BLaER1 treated with 17β-estradiol and CSF1 and Interleukin-3, amounts not matched to agents 10 nM and 100 nM (cell line): ENCODE measurements around the gene SLK.

Experiments
- H3K27ac ChIP-seq, 11 experiments: shearing (Covaris generic); formaldehyde crosslinking; 2 replicates each; pipeline ENCODE4 v1.8.1; 2022
- H3K27me3 ChIP-seq, 11 experiments: shearing (Covaris generic); formaldehyde crosslinking; 2 replicates each; pipeline ENCODE4 v1.8.1; 2022
- H3K36me3 ChIP-seq, 11 experiments: shearing (Covaris generic); formaldehyde crosslinking; 2 replicates each; pipeline ENCODE4 v1.8.1; 2022
- H3K4me1 ChIP-seq, 10 experiments: shearing (Covaris generic); formaldehyde crosslinking; 2 replicates each; pipeline ENCODE4 v1.8.1; 2022
- H3K4me2 ChIP-seq, 11 experiments: shearing (Covaris generic); formaldehyde crosslinking; 2 replicates each; pipeline ENCODE4 v1.8.1; 2022
- H3K4me3 ChIP-seq, 10 experiments: shearing (Covaris generic); formaldehyde crosslinking; 2 replicates each; pipeline ENCODE4 v1.8.1; 2022
- H3K9ac ChIP-seq, 11 experiments: shearing (Covaris generic); formaldehyde crosslinking; 2 replicates each; pipeline ENCODE4 v1.8.1; 2022
- H3K9me3 ChIP-seq, 11 experiments: shearing (Covaris generic); formaldehyde crosslinking; replicated peaks in 1 of 11; 2 replicates each; pipeline ENCODE4 v1.8.1; 2022
- H4K20me1 ChIP-seq, 11 experiments: shearing (Covaris generic); formaldehyde crosslinking; 2 replicates each; pipeline ENCODE4 v1.8.1; 2022
- Cebpa-rat ChIP-seq, 11 experiments: shearing (Covaris generic); IDR thresholded peaks; 2 replicates each; pipeline ENCODE4 v1.8.1; 2022

The SLK gene

DNA sequence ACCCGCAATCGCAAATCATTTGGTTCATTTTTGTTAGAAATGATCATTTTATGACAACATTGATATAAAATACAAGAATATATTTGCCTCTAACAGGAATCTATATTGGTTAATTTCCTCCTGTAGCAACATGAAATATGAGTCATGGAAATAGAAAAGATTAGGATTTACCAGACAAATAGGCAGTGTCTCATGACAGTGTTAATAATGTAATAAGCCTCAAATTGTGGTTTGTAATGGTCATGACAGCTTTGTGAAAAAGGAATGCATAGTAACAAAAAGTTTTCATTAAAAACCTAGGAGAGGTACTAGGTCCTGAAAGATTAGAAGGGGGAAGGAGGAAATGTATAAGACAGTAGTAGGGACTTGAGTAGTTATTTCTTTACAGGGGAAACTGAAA is 7.9 kb upstream of the SLK start:
- H3K9me3 ChIP-seq, result peaks cover 0 to 13% (median 7%) of the 10 kb centered on the region in 11 experiments; a peak in 8 of 22 replicates
- no peak overlapping the region for H3K4me2 ChIP-seq
- H3K36me3 ChIP-seq, result no peaks in the 10 kb centered on the region
- no peak for TF ChIP-seq Cebpa-rat (IDR thresholded peaks at IDR 0.05)
- H3K4me3 ChIP-seq, result no peak overlapping the region
- H4K20me1 ChIP-seq, result no peaks in the 10 kb centered on the region
- no peaks in the 10 kb centered on the region for H3K4me1 ChIP-seq
- H3K27ac ChIP-seq, result no peak overlapping the region
- H3K9ac ChIP-seq, result no peak overlapping the region
- H3K27me3 ChIP-seq, result no peaks in the 10 kb centered on the region

GRCh38 chr10:103960103-103960502 is 6.8 kb upstream of the SLK start:
- Histone ChIP-seq H3K4me1 (no peaks in the 10 kb centered on the region), H3K4me2 (no peak overlapping the region), H4K20me1 (no peaks in the 10 kb centered on the region), H3K36me3 (no peaks in the 10 kb centered on the region), H3K27me3 (no peaks in the 10 kb centered on the region), H3K27ac (no peak overlapping the region), H3K9me3 (peaks cover 0 to 5% (median 0%) of the 10 kb centered on the region in 11 experiments; a peak in 1 of 22 replicates), H3K4me3 (no peak overlapping the region), H3K9ac (no peak overlapping the region)
- no peak for TF ChIP-seq Cebpa-rat (IDR thresholded peaks at IDR 0.05)

DNA sequence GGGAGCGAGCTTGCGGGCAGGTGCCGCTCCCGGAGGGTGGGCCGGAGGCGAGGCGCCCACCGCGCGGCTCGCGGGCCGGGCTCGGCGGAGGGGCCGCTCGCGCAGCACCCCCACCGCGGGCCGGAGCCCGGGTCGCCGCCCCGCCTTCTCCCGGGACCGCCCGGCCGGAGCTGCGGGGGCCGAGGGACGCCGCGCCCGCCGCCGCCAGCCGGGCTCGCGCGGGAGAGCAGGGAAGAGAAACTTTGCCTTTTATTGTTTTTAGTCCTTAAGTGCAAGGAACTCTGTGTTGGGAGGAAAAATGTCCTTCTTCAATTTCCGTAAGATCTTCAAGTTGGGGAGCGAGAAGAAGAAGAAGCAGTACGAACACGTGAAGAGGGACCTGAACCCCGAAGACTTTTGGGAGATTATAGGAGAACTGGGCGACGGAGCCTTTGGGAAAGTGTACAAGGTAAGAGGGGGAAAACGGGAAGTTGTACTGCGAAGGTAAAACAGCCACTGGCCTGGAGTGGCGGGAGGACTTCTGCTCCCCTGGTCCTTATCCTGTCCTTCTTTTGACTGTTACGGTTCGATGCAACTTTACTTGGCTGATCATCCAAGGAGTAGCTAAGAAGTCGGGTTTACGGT is 620 bp downstream of the SLK start:
- peak overlapping the region; percentile 94 to 99 (median 98) for H3K9ac ChIP-seq
- H4K20me1 ChIP-seq, result peaks cover 0 to 47% (median 18%) of the 10 kb centered on the region in 11 experiments; a peak in 15 of 22 replicates
- H3K27ac ChIP-seq, result peak overlapping the region; percentile 89 to 99 (median 94)
- H3K4me1 ChIP-seq, result peaks cover 22 to 42% (median 28%) of the 10 kb centered on the region in 10 experiments
- TF ChIP-seq Cebpa-rat (IDR thresholded peaks at IDR 0.05), result no peak
- no peaks in the 10 kb centered on the region for H3K36me3 ChIP-seq
- no peaks in the 10 kb centered on the region for H3K9me3 ChIP-seq
- peak overlapping the region; percentile 72 to 93 (median 90) for H3K4me2 ChIP-seq
- H3K27me3 ChIP-seq, result no peaks in the 10 kb centered on the region
- H3K4me3 ChIP-seq, result peak overlapping the region; percentile 78 to 100 (median 97)

DNA sequence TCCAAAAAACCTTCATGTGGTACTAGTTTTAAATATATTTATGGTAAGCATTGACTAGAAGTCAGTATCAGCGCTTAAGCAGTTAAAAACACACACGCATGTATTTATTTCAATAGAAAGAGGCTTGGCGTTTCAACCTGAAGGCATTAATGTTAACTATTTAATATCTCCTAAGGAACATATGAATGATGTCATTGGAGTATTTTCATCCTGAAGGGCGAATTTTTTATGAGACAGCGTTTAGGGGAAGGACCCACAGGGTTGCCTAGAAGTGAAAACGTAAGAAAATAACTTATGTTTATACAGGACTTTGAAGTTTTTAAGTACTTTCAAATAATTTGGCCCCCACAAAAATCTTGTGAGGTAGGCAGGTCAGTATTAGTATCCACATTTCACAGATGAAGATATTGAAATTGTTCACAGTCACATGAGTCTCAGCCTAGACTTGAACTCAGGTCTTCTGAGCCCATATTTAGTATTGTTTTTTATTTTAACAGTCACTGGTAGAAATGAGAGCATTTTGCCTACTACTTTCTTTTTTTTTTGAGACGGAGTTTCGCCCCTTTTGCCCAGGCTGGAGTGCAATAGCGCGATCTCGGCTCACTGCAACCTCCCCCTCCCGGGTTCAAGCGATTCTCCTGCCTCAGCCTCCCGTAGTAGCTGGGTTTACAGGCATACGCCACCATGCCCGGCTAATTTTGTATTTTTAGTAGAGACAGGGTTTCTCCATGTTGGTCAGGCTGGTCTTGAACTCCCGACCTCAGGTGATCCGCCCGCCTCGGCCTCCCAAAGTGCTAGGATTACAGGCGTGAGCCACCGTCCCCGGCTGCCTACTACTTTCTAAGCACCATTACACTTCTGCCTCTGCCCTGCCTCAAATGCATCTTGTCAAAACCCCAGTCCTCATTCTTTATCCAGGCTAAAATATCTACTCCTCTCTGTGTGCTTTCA is 1.8 kb downstream of the SLK start:
- H3K9me3 ChIP-seq, result peaks cover 0 to 3% (median under 1%) of the 10 kb centered on the region in 11 experiments; a peak in 3 of 22 replicates
- H3K36me3 ChIP-seq, result no peaks in the 10 kb centered on the region
- H3K4me2 ChIP-seq, result peak overlapping the region; percentile 72 to 93 (median 90)
- H3K27me3 ChIP-seq, result no peaks in the 10 kb centered on the region
- H3K27ac ChIP-seq, result peak overlapping the region in 2 of 11 experiments; percentile 90 to 99; a peak in 2 of 22 replicates
- H3K9ac ChIP-seq, result peak overlapping the region; percentile 25 to 99 (median 98); a peak in 21 of 22 replicates
- peaks cover 0 to 59% (median 18%) of the 10 kb centered on the region in 11 experiments; a peak in 15 of 22 replicates for H4K20me1 ChIP-seq
- TF ChIP-seq Cebpa-rat (IDR thresholded peaks at IDR 0.05), result no peak
- peaks cover 22 to 42% (median 28%) of the 10 kb centered on the region in 10 experiments for H3K4me1 ChIP-seq
- H3K4me3 ChIP-seq, result peak overlapping the region; percentile 78 to 100 (median 97)

DNA sequence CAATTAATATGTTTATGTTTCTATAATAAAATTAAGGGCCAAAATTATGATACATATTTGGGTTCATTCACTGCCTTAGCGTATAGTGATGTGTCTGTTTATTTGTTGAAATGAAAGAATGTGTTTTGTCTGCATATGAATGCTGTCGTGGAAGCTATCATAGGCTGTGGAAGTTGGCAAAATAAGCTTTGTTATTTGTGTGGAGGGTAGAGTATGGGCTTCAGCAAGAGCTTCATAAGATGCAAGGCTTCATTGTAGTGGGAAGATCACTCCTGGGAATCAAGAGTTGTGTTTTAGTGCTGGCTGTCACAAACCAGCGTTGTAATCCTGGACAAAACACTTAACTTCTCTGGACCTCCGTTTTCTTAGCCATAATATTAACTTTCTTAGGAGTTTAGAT is 2.5 kb downstream of the SLK start:
- Histone ChIP-seq H3K4me2 (peak overlapping the region; percentile 72 to 93 (median 90)), H3K27me3 (no peaks in the 10 kb centered on the region), H3K4me1 (peaks cover 22 to 42% (median 28%) of the 10 kb centered on the region in 10 experiments), H4K20me1 (peaks cover 0 to 62% (median 18%) of the 10 kb centered on the region in 11 experiments; a peak in 15 of 22 replicates), H3K9me3 (peaks cover 0 to 7% (median 5%) of the 10 kb centered on the region in 11 experiments; a peak in 8 of 22 replicates), H3K36me3 (peaks cover 0 to 4% (median 0%) of the 10 kb centered on the region in 11 experiments; a peak in 1 of 22 replicates), H3K4me3 (peak overlapping the region; percentile 32 to 100 (median 96); a peak in 17 of 20 replicates), H3K27ac (no peak overlapping the region), H3K9ac (peak overlapping the region in 9 of 11 experiments; percentile 0 to 99 (median 47); a peak in 12 of 22 replicates)
- TF ChIP-seq Cebpa-rat (IDR thresholded peaks at IDR 0.05), result no peak

GRCh38 chr10:103969857-103970627 is 3.1 kb downstream of the SLK start:
- peaks cover 0 to 4% (median 0%) of the 10 kb centered on the region in 11 experiments; a peak in 2 of 22 replicates for H3K36me3 ChIP-seq
- peak overlapping the region; percentile 72 to 93 (median 90) for H3K4me2 ChIP-seq
- H3K9me3 ChIP-seq, result peaks cover 0 to 7% (median 5%) of the 10 kb centered on the region in 11 experiments; a peak in 8 of 22 replicates
- peaks cover 22 to 42% (median 28%) of the 10 kb centered on the region in 10 experiments for H3K4me1 ChIP-seq
- no peak overlapping the region for H3K27ac ChIP-seq
- TF ChIP-seq Cebpa-rat (IDR thresholded peaks at IDR 0.05), result no peak
- H3K9ac ChIP-seq, result peak overlapping the region in 9 of 11 experiments; percentile 0 to 99 (median 47); a peak in 12 of 22 replicates
- H3K27me3 ChIP-seq, result no peaks in the 10 kb centered on the region
- H4K20me1 ChIP-seq, result peaks cover 0 to 66% (median 18%) of the 10 kb centered on the region in 11 experiments; a peak in 15 of 22 replicates
- peak overlapping the region; percentile 32 to 100 (median 96); a peak in 14 of 20 replicates for H3K4me3 ChIP-seq

DNA sequence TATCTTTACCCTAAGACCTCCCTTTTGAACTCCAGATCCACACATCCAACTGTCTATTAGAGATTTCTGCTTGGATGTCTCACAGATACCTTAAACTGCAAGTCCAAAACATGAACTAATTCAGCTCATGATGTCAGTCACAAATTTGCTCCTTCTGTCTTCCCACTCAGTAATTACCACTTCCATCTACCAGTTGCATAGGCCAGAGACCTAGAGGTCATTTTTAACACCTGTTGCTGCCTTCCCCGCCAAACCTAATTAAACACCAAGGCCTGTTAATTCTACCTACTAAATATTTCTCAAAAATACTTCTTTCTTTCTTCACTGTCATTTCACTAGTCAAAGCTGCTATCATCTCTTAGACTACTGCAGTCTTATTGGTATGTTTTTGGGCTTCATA is 8.2 kb downstream of the SLK start:
- H3K36me3 ChIP-seq, result peaks cover 0 to 9% (median 0%) of the 10 kb centered on the region in 11 experiments; a peak in 3 of 22 replicates
- no peak overlapping the region for H3K4me2 ChIP-seq
- no peak overlapping the region for H3K27ac ChIP-seq
- H3K9me3 ChIP-seq, result peaks cover 0 to 11% (median 5%) of the 10 kb centered on the region in 11 experiments; a peak in 8 of 22 replicates
- no peak for TF ChIP-seq Cebpa-rat (IDR thresholded peaks at IDR 0.05)
- no peak overlapping the region for H3K4me3 ChIP-seq
- peaks cover 0 to 92% (median 6%) of the 10 kb centered on the region in 11 experiments; a peak in 10 of 22 replicates for H4K20me1 ChIP-seq
- H3K4me1 ChIP-seq, result peaks cover under 1 to 20% (median 5%) of the 10 kb centered on the region in 10 experiments; a peak in 17 of 20 replicates
- no peak overlapping the region for H3K9ac ChIP-seq
- no peaks in the 10 kb centered on the region for H3K27me3 ChIP-seq

DNA sequence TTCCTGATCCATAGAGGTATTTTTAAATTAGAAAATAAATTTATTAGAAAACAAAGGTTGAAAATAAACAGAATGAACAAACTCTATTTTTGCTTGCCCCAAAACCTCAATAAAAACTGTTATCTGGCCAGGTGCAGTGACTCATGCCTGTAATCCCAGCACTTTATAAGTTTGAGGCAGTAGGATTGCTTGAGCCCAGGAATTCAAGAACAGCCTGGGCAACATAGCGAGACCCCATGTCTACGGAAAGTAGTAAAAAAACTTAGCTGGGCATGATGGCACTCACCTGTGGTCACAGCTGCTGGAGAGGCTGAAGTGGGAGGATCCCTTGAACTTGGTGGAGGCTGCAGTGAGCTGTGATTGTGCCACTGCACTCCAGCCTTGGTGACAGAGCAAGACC is 10.3 kb downstream of the SLK start:
- peaks cover 0 to 9% (median 0%) of the 10 kb centered on the region in 10 experiments; a peak in 1 of 20 replicates for H3K4me1 ChIP-seq
- no peak overlapping the region for H3K9ac ChIP-seq
- H3K27me3 ChIP-seq, result no peaks in the 10 kb centered on the region
- no peak for TF ChIP-seq Cebpa-rat (IDR thresholded peaks at IDR 0.05)
- peaks cover 0 to 91% (median 0%) of the 10 kb centered on the region in 11 experiments; a peak in 9 of 22 replicates for H4K20me1 ChIP-seq
- H3K9me3 ChIP-seq, result peaks cover 0 to 22% (median 16%) of the 10 kb centered on the region in 11 experiments; a peak in 13 of 22 replicates
- H3K4me3 ChIP-seq, result no peak overlapping the region
- H3K27ac ChIP-seq, result no peak overlapping the region
- peaks cover 0 to 11% (median 0%) of the 10 kb centered on the region in 11 experiments; a peak in 4 of 22 replicates for H3K36me3 ChIP-seq
- H3K4me2 ChIP-seq, result no peak overlapping the region
